ENCODE results near the gene PRELID1.
A peak's percentile ranks its signal among the peaks of the same experiment; 100 is the strongest.

PRELID1 gene

DNA sequence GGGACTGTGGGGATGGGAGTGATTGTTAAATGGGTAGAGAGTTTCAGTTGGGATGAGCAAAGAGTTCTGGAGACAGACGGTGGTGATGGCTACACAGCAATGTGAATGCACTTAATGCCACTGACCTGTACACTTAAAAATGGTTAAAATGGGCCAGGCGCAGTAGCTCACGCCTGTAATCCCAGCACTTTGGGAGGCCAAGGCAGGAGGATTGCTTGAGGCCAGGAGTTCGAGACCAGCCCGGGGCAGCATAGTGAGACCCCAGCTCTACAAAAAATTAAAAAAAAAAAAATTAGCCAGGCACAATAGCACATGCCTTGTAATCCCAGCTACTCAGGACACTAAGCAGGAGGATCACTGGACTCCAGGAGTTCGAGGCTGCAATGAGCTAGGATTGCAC lies 40.2 kb downstream of the PRELID1 start:
- Histone ChIP-seq H3K36me3 (peaks cover 14% of the 10 kb centered on the region), H3K4me3 (ENCODE audit: low read depth in 1 of 2, low read length in 1 of 2) (no peak overlapping the region), H3K4me1 (ENCODE audit: control insufficient read depth in 1 of 2, insufficient read depth in 1 of 2, low read depth in 1 of 2, low read length in 1 of 2) (peaks cover 18 to 24% of the 10 kb centered on the region in 2 experiments), H3K27me3 (no peaks in the 10 kb centered on the region), H3K27ac (no peak overlapping the region), H3K9me3 (no peaks in the 10 kb centered on the region)
- no peak for TF ChIP-seq CTCF (IDR thresholded peaks at IDR 0.05)

- Histone ChIP-seq H3K4me3 (ENCODE audit: low read depth in 1 of 2, low read length in 1 of 2) (no peak overlapping the region), H3K4me1 (ENCODE audit: control insufficient read depth in 1 of 2, insufficient read depth in 1 of 2, low read depth in 1 of 2, low read length in 1 of 2) (peaks cover 18 to 24% of the 10 kb centered on the region in 2 experiments), H3K9me3 (no peaks in the 10 kb centered on the region), H3K27ac (no peak overlapping the region), H3K36me3 (peaks cover 25% of the 10 kb centered on the region), H3K27me3 (no peaks in the 10 kb centered on the region)
- no peak for TF ChIP-seq CTCF (IDR thresholded peaks at IDR 0.05)
Observed at GRCh38 chr5:177344891-177345290, 41.3 kb downstream of the PRELID1 start.

- H3K36me3 ChIP-seq = peaks cover 27% of the 10 kb centered on the region
- H3K27ac ChIP-seq = no peak overlapping the region
- no peak overlapping the region for H3K4me3 ChIP-seq (ENCODE audit: low read depth in 1 of 2, low read length in 1 of 2)
- no peaks in the 10 kb centered on the region for H3K9me3 ChIP-seq
- TF ChIP-seq CTCF (IDR thresholded peaks at IDR 0.05) = no peak
- H3K4me1 ChIP-seq (ENCODE audit: control insufficient read depth in 1 of 2, insufficient read depth in 1 of 2, low read depth in 1 of 2, low read length in 1 of 2) = peaks cover 26 to 28% of the 10 kb centered on the region in 2 experiments
- no peaks in the 10 kb centered on the region for H3K27me3 ChIP-seq
Observed at GRCh38 chr5:177346820-177347219, 43.2 kb downstream of the PRELID1 start.

- no peaks in the 10 kb centered on the region for H3K9me3 ChIP-seq
- H3K4me1 ChIP-seq (ENCODE audit: control insufficient read depth in 1 of 2, insufficient read depth in 1 of 2, low read depth in 1 of 2, low read length in 1 of 2) = peaks cover 35 to 37% of the 10 kb centered on the region in 2 experiments
- no peak overlapping the region for H3K27ac ChIP-seq
- TF ChIP-seq CTCF (IDR thresholded peaks at IDR 0.05) = no peak
- H3K36me3 ChIP-seq = peaks cover 27% of the 10 kb centered on the region
- H3K27me3 ChIP-seq = no peaks in the 10 kb centered on the region
- no peak overlapping the region for H3K4me3 ChIP-seq (ENCODE audit: low read depth in 1 of 2, low read length in 1 of 2)
Observed at GRCh38 chr5:177347699-177348098, 44.1 kb downstream of the PRELID1 start.

GRCh38 chr5:177349362-177349647 lies 45.7 kb downstream of the PRELID1 start:
- Histone ChIP-seq H3K4me1 (ENCODE audit: control insufficient read depth in 1 of 2, insufficient read depth in 1 of 2, low read depth in 1 of 2, low read length in 1 of 2) (peaks cover 51% of the 10 kb centered on the region in 2 experiments), H3K36me3 (peaks cover 22% of the 10 kb centered on the region), H3K27me3 (no peaks in the 10 kb centered on the region), H3K4me3 (ENCODE audit: low read depth in 1 of 2, low read length in 1 of 2) (no peak overlapping the region), H3K9me3 (no peaks in the 10 kb centered on the region), H3K27ac (peak overlapping the region; percentile 13)
- no peak for TF ChIP-seq CTCF (IDR thresholded peaks at IDR 0.05)

DNA sequence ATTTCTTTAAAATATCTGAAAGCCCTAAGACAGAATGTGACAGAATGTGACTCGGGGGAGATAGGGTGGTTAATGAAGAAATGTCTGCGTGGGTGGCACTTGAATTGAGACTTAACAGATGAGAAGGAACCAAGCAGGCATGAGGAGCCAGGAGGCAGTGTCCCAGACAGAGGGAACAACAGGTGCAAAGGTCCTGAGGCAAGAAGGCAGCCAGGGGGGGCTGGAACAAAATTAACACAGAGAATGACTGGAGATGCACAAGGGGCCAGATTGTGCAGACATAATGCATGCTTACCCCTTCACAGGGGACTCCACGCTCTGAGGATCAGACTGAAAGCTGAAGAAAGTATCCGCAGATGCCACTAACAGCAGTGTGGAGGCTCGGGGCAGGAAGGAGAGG lies 46.2 kb downstream of the PRELID1 start:
- peaks cover 18% of the 10 kb centered on the region for H3K36me3 ChIP-seq
- H3K27me3 ChIP-seq = no peaks in the 10 kb centered on the region
- peaks cover 55 to 56% of the 10 kb centered on the region in 2 experiments for H3K4me1 ChIP-seq (ENCODE audit: control insufficient read depth in 1 of 2, insufficient read depth in 1 of 2, low read depth in 1 of 2, low read length in 1 of 2)
- peak overlapping the region; percentile 81 to 97 for H3K4me3 ChIP-seq (ENCODE audit: low read depth in 1 of 2, low read length in 1 of 2)
- peak overlapping the region; percentile 13 for H3K27ac ChIP-seq
- no peaks in the 10 kb centered on the region for H3K9me3 ChIP-seq
- TF ChIP-seq CTCF (IDR thresholded peaks at IDR 0.05) = no peak

Measured in neutrophil (primary cell).